K562 (cell line): ENCODE measurements around the gene BRAP. TPM values are rescaled to one million over a fixed set of nuclear protein-coding genes. Genes with fewer than 3 reads are reported as not detected.
A peak's percentile ranks its signal among the peaks of the same experiment; 100 is the strongest.

Experiments
- CBX3 ChIP-seq, 2 experiments: IDR thresholded peaks; 1 replicate in 1 of 2; 2 replicates in 1 of 2; pipeline ENCODE4 v1.6.1; 2012; ENCODE audit warnings: inconsistent platforms in 2 of 2, low read length in 2 of 2, borderline replicate concordance in 1 of 2, control low read depth in 1 of 2
- CEBPZ ChIP-seq: fragments of 150-350 bp; IDR thresholded peaks from 2 replicates; pipeline ENCODE4 v1.6.1; 2014; ENCODE audit warnings: low read depth, mild to moderate bottlenecking, low read length, borderline replicate concordance
- ESRRA ChIP-seq: fragments of 450-650 bp; IDR thresholded peaks from 2 replicates; pipeline ENCODE4 v1.6.1; 2014; ENCODE audit warnings: low read depth, mild to moderate bottlenecking, moderate library complexity, borderline replicate concordance
- KLF16 ChIP-seq: IDR thresholded peaks from 2 replicates; pipeline ENCODE4 v1.6.1; 2016; ENCODE audit warnings: antibody characterized with exemption
- NR3C1 ChIP-seq: sonication (generic); formaldehyde crosslinking; IDR thresholded peaks from 2 replicates; pipeline ENCODE4 v1.8.1; 2022; ENCODE audit warnings: missing genetic modification reagents
- PKNOX1 ChIP-seq: fragments of 450-650 bp; IDR thresholded peaks from 2 replicates; pipeline ENCODE4 v1.6.1; 2016
- POU5F1 ChIP-seq: fragments of 150-350 bp; IDR thresholded peaks from 2 replicates; pipeline ENCODE4 v1.6.1; 2014; ENCODE audit warnings: borderline replicate concordance, low read length, low read depth, mild to moderate bottlenecking; ENCODE audit not compliant: partially characterized antibody
- RBM25 ChIP-seq: fragments of 200-400 bp; formaldehyde crosslinking; IDR thresholded peaks from 2 replicates; pipeline ENCODE4 v1.6.1; 2018; ENCODE audit warnings: low read length, low read depth, moderate library complexity; ENCODE audit not compliant: severe bottlenecking
- RERE ChIP-seq: sonication (generic); formaldehyde crosslinking; IDR thresholded peaks from 2 replicates; pipeline ENCODE4 v1.8.0; 2023; ENCODE audit warnings: missing genetic modification reagents, mild to moderate bottlenecking, borderline replicate concordance
- TCF7 ChIP-seq: sonication (generic); IDR thresholded peaks from 2 replicates; pipeline ENCODE4 v1.6.1; 2016; ENCODE audit warnings: antibody characterized with exemption, borderline replicate concordance
- U2AF2 ChIP-seq: fragments of 200-400 bp; formaldehyde crosslinking; optimal IDR thresholded peaks from 2 replicates; pipeline ENCODE3; 2017; ENCODE audit warnings: low read depth, mild to moderate bottlenecking, low read length
- USF1 ChIP-seq: sonication (generic); formaldehyde crosslinking; IDR thresholded peaks from 2 replicates; pipeline ENCODE4 v1.9.0; 2022; ENCODE audit warnings: mild to moderate bottlenecking, missing genetic modification reagents
- XRCC5 ChIP-seq: fragments of 200-400 bp; formaldehyde crosslinking; IDR thresholded peaks from 2 replicates; pipeline ENCODE4 v1.6.1; 2017; ENCODE audit warnings: low read depth, mild to moderate bottlenecking, low read length
- ZNF512 ChIP-seq: IDR thresholded peaks from 2 replicates; pipeline ENCODE4 v1.6.1; 2016; ENCODE audit warnings: missing genetic modification characterization, missing compliant biosample characterization
- polyA plus RNA-seq, 8 experiments: library from polyadenylated mRNA; depleted of rRNA in 4 of 8; stranded (reverse) in 5 of 8; unstranded in 3 of 8; fragments of >200 nt; fragmentation: Nextera tagmentation in 2 of 8; fragmentation: Illumina TruSeq in 1 of 8; extraction: Ambion mirVana in 2 of 8; extraction: Trizol in 1 of 8; gene quantifications; 2 replicates each; pipeline versions ENCODE4 v1.2.1 to v1.2.3, GENCODE V29; 2011 to 2014; ENCODE audit warnings: inconsistent platforms in 1 of 8, missing spikeins in 1 of 8
- total RNA-seq, 7 experiments: library from RNA; depleted of rRNA in 6 of 7; stranded (reverse); fragments of >200 nt in 6 of 7; fragmentation: Illumina TruSeq in 2 of 7; extraction: Trizol in 2 of 7; gene quantifications; 2 replicates each; pipeline versions ENCODE4 v1.2.1 to v1.2.3, GENCODE V29; 2011 to 2021; ENCODE audit warnings: low replicate concordance in 1 of 7

The BRAP gene
- total and polyA plus RNA-seq, 9 of the 15 experiments (the other 6 are each of a cell fraction or from before 2014, with no cell fraction given): 2.2 to 32.6 (median 27.5) TPM

- TF ChIP-seq PKNOX1 (peak; percentile 41; the same call in 1 of the 2 replicates), CEBPZ (no peak), RBM25 (no peak), KLF16 (no peak), POU5F1 (no peak), ESRRA (no peak), RERE (CRISPR knock-in tag) (no peak), U2AF2 (no peak), ZNF512 (no peak), CBX3 (IDR thresholded peaks at IDR 0.05; ENCODE audit: borderline replicate concordance in 1 of 2, low read length in 2 of 2) (no peak), XRCC5 (no peak), NR3C1 (CRISPR knock-in tag) (no peak), TCF7 (0 out of 2 replicates have a peak, but pooled peaks have one; percentile 62), USF1 (CRISPR knock-in tag) (peak; percentile 92)
Measured at GRCh38 chr12:111599453-111600204, 86.1 kb downstream of the BRAP start (continued).
